HL-60 (cell line): Measurements from ENCODE around the gene TTC31.

ENCODE experiments used
- DNase-seq, 2 experiments: peaks; one replicate each; pipeline ENCODE4 v3.0.0-alpha.2; 2010 to 2020; ENCODE audit warnings: low read depth in 1 of 2, low spot score in 1 of 2
- H3K27ac ChIP-seq: fragments of 250-450 bp; sonication (Bioruptor Pico); replicated peaks from 2 replicates; pipeline ENCODE4 v1.5.1; 2020; ENCODE audit warnings: mild to moderate bottlenecking, moderate library complexity
- H3K27me3 ChIP-seq: fragments of 250-450 bp; sonication (Bioruptor Pico); 2 replicates; pipeline ENCODE4 v1.5.1; 2021; ENCODE audit warnings: mild to moderate bottlenecking, moderate library complexity; ENCODE audit not compliant: insufficient read depth, poor library complexity, severe bottlenecking
- H3K4me3 ChIP-seq: replicated peaks from 2 replicates; pipeline ENCODE4 v1.5.1; 2011; ENCODE audit warnings: mild to moderate bottlenecking, control low read depth, low read length; ENCODE audit not compliant: insufficient read depth
- GABPA ChIP-seq: IDR thresholded peaks from 2 replicates; pipeline ENCODE4 v1.6.1; 2012; ENCODE audit warnings: low read depth
- POLR2AphosphoS5 ChIP-seq: IDR thresholded peaks from 2 replicates; pipeline ENCODE4 v1.6.1; 2012; ENCODE audit warnings: low read depth
- REST ChIP-seq: IDR thresholded peaks from 2 replicates; pipeline ENCODE4 v1.6.1; 2012; ENCODE audit warnings: low read depth; ENCODE audit not compliant: insufficient replicate concordance
- SPI1 ChIP-seq: IDR thresholded peaks from 2 replicates; pipeline ENCODE4 v1.6.1; 2012; ENCODE audit warnings: low read depth, mild to moderate bottlenecking, borderline replicate concordance
- TF ChIP-seq, protein P1 (sequence below): IDR thresholded peaks from one replicate; pipeline ENCODE4 v1.5.1; 2011; ENCODE audit warnings: low read length, control low read depth, inconsistent platforms; ENCODE audit not compliant: insufficient read depth

The TTC31 gene

GRCh38 chr2:74502147-74502719 lies 19.4 kb downstream of the TTC31 start:
- TF ChIP-seq POLR2AphosphoS5 (no peak), GABPA (no peak), REST (no peak), SPI1 (no peak)
- TF ChIP-seq, protein P1, sequence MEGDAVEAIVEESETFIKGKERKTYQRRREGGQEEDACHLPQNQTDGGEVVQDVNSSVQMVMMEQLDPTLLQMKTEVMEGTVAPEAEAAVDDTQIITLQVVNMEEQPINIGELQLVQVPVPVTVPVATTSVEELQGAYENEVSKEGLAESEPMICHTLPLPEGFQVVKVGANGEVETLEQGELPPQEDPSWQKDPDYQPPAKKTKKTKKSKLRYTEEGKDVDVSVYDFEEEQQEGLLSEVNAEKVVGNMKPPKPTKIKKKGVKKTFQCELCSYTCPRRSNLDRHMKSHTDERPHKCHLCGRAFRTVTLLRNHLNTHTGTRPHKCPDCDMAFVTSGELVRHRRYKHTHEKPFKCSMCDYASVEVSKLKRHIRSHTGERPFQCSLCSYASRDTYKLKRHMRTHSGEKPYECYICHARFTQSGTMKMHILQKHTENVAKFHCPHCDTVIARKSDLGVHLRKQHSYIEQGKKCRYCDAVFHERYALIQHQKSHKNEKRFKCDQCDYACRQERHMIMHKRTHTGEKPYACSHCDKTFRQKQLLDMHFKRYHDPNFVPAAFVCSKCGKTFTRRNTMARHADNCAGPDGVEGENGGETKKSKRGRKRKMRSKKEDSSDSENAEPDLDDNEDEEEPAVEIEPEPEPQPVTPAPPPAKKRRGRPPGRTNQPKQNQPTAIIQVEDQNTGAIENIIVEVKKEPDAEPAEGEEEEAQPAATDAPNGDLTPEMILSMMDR, result no peak
- Histone ChIP-seq H3K27ac (no peak overlapping the region), H3K4me3 (peak overlapping the region; percentile 27), H3K27me3 (peaks cover 60% of the 10 kb centered on the region)
- DNase-seq, result no peak

GRCh38 chr2:74502720-74503505 lies 20.0 kb downstream of the TTC31 start:
- Histone ChIP-seq H3K4me3 (peak overlapping the region; percentile 27), H3K27me3 (peaks cover 55% of the 10 kb centered on the region), H3K27ac (no peak overlapping the region)
- TF ChIP-seq REST (no peak), POLR2AphosphoS5 (no peak), SPI1 (no peak), GABPA (no peak)
- TF ChIP-seq, protein P1, result no peak
- no peak for DNase-seq

- Histone ChIP-seq H3K4me3 (no peak overlapping the region), H3K27ac (no peak overlapping the region), H3K27me3 (peaks cover 46% of the 10 kb centered on the region)
- TF ChIP-seq REST (no peak), GABPA (no peak), SPI1 (no peak), POLR2AphosphoS5 (no peak)
- TF ChIP-seq, protein P1, result no peak
- DNase-seq, result no peak
Observed at GRCh38 chr2:74503506-74504475, 20.9 kb downstream of the TTC31 start.
